HT1080 (cell line): ENCODE results near the gene ANKRD13C. TPM values are rescaled to one million over a fixed set of nuclear protein-coding genes. Genes with fewer than 3 reads are reported as not detected.

Source experiments
- DNase-seq: peaks from one replicate; pipeline ENCODE4 v3.0.0-alpha.2; 2015; ENCODE audit warnings: low read depth
- total RNA-seq: library from RNA; depleted of rRNA; stranded (reverse); fragments of >200 nt; shearing (Covaris generic); gene quantifications from 2 replicates; pipeline ENCODE4 v1.2.3, GENCODE V29; 2014; rRNA removed

Gene ANKRD13C
- total RNA-seq, 1 experiment from 2014 or later: 19.6 TPM

- no peak for DNase-seq
Measured at GRCh38 chr1:70220517-70221237, 133.8 kb downstream of the ANKRD13C start.

GRCh38 chr1:70220015-70220414, 134.5 kb downstream of the ANKRD13C start:
- no peak for DNase-seq

GRCh38 chr1:70211541-70211940, 143.0 kb downstream of the ANKRD13C start:
- no peak for DNase-seq

GRCh38 chr1:70210820-70211219, 143.7 kb downstream of the ANKRD13C start:
- no peak for DNase-seq

Other genes with a start within 250 kb of the ANKRD13C start
- gene LRRC40, start 149.1 kb downstream of the ANKRD13C start, total RNA-seq: 15.0 and 15.6 TPM in 2 replicates
- gene SRSF11, start 133.3 kb downstream of the ANKRD13C start, total RNA-seq: 63.9 and 101 TPM in 2 replicates
- gene CTH, start 56.5 kb upstream of the ANKRD13C start, total RNA-seq: 4.1 and 4.7 TPM in 2 replicates